SU-DHL-6 (cell line): ENCODE data around the gene ACOX3.

Experiments used
- EZH2phosphoT487 ChIP-seq: fragments of 200-600 bp; sonication (generic), shearing (Covaris generic); conservative IDR thresholded peaks from 2 replicates; pipeline ENCODE4 v1.6.1; 2018; ENCODE audit warnings: mild to moderate bottlenecking, antibody characterized with exemption, low read length, moderate library complexity, mixed read lengths
- TF ChIP-seq, protein P1 (sequence below): fragments of 200-600 bp; sonication (generic); IDR thresholded peaks from one replicate; pipeline ENCODE4 v1.5.1; 2017; ENCODE audit warnings: antibody characterized with exemption, mild to moderate bottlenecking, low read length, moderate library complexity; ENCODE audit not compliant: insufficient read depth, poor library complexity, severe bottlenecking

DNA sequence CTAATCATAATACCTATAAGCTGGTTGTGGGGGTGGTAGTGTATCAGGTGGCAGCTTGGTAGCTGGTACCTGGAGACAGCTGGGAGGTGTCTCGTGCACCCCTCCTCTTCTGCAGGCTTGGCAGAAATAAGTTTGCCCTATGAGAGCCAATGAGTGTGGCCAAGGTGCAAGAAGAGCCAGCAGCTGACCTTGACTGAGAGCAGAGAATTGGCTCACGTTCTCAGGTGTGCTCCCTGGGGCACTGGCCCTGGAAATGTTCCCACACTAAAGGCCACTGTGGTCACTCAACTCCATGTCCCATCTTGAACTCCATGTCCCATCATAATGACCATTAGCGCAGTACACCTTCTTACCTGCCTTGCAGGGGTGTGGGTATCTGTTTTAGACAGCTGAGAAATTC is 13.4 kb upstream of the ACOX3 start:
- TF ChIP-seq, protein P1, sequence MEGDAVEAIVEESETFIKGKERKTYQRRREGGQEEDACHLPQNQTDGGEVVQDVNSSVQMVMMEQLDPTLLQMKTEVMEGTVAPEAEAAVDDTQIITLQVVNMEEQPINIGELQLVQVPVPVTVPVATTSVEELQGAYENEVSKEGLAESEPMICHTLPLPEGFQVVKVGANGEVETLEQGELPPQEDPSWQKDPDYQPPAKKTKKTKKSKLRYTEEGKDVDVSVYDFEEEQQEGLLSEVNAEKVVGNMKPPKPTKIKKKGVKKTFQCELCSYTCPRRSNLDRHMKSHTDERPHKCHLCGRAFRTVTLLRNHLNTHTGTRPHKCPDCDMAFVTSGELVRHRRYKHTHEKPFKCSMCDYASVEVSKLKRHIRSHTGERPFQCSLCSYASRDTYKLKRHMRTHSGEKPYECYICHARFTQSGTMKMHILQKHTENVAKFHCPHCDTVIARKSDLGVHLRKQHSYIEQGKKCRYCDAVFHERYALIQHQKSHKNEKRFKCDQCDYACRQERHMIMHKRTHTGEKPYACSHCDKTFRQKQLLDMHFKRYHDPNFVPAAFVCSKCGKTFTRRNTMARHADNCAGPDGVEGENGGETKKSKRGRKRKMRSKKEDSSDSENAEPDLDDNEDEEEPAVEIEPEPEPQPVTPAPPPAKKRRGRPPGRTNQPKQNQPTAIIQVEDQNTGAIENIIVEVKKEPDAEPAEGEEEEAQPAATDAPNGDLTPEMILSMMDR = no peak
- no peak for TF ChIP-seq EZH2phosphoT487
